ENCODE results near the gene LRIG1.

DNA sequence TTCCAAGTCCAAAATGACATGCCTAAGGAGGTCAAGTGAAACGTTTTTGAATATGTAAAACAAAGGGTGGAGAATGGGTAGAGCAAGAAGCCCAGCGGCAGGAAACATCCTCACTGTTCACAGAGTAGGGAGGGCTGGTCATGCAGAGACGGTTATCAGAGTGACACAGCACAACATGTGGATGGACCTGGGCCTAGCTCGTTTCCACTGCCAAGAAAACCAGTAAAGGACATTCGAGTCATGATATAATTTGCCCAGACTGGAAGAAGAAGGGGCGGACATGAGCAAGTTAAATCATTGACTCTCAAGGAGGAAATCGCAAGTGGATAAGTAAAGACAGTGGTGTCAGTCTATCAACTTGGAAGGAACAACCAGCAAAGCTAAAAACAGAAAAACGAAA is 89.3 kb downstream of the LRIG1 start:
- TF ChIP-seq, protein P1, sequence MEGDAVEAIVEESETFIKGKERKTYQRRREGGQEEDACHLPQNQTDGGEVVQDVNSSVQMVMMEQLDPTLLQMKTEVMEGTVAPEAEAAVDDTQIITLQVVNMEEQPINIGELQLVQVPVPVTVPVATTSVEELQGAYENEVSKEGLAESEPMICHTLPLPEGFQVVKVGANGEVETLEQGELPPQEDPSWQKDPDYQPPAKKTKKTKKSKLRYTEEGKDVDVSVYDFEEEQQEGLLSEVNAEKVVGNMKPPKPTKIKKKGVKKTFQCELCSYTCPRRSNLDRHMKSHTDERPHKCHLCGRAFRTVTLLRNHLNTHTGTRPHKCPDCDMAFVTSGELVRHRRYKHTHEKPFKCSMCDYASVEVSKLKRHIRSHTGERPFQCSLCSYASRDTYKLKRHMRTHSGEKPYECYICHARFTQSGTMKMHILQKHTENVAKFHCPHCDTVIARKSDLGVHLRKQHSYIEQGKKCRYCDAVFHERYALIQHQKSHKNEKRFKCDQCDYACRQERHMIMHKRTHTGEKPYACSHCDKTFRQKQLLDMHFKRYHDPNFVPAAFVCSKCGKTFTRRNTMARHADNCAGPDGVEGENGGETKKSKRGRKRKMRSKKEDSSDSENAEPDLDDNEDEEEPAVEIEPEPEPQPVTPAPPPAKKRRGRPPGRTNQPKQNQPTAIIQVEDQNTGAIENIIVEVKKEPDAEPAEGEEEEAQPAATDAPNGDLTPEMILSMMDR (IDR thresholded peaks at IDR 0.05 in 2 of 3, conservative IDR thresholded peaks at IDR 0.05 in 1 of 3; ENCODE audit: insufficient read depth in 2 of 3, low read depth in 1 of 3, low read length in 3 of 3) = no peak
- TF ChIP-seq EP300 (IDR thresholded peaks at IDR 0.05; ENCODE audit: low read length) (0 out of 2 replicates have a peak, but pooled peaks have one; percentile 26), SREBF2 (CRISPR knock-in tag; IDR thresholded peaks at IDR 0.05) (no peak), MXI1 (IDR thresholded peaks at IDR 0.05; ENCODE audit: low read depth, low read length) (no peak), MYBL2 (IDR thresholded peaks at IDR 0.05; ENCODE audit: low read depth) (no peak), MYBL2 (CRISPR knock-in tag; IDR thresholded peaks at IDR 0.05; ENCODE audit: borderline replicate concordance) (no peak), CREB1 (IDR thresholded peaks at IDR 0.05) (no peak), CREB1 (CRISPR knock-in tag; IDR thresholded peaks at IDR 0.05) (no peak), POLR2A (conservative IDR thresholded peaks at IDR 0.05) (no peak)
